ENCODE measurements around the gene DSG2. TPM values are rescaled to one million over a fixed set of nuclear protein-coding genes. Genes with fewer than 3 reads are reported as not detected.

Gene DSG2
- total RNA-seq, 1 experiment from 2014 or later, result 123 TPM

GRCh38 chr18:31595121-31595771 lies 97.3 kb downstream of the DSG2 start:
- DNase-seq (ENCODE audit: low read depth, low spot score) (no peak), ATAC-seq (no peak)
- Histone ChIP-seq H3K27me3 (ENCODE audit: insufficient read depth, low read length) (no peaks in the 10 kb centered on the region), H3K9me3 (ENCODE audit: control insufficient read depth in 1 of 2, insufficient read depth in 1 of 2, low read depth in 1 of 2, low read length in 2 of 2) (no peaks in the 10 kb centered on the region), H3K79me2 (ENCODE audit: insufficient read depth, low read length) (no peaks in the 10 kb centered on the region), H3K4me2 (ENCODE audit: low read length) (no peak overlapping the region), H3K27ac (ENCODE audit: low read depth, low read length) (no peak overlapping the region), H4K20me1 (ENCODE audit: insufficient read depth) (no peaks in the 10 kb centered on the region), H3K4me3 (replicated peaks in 1 of 2; ENCODE audit: low read depth in 1 of 2, low read length in 2 of 2) (no peak overlapping the region), H3K36me3 (ENCODE audit: control insufficient read depth in 1 of 2, insufficient read depth in 2 of 2, low read length in 2 of 2) (no peaks in the 10 kb centered on the region), H2AFZ (ENCODE audit: low read depth, low read length, poor library complexity, severe bottlenecking) (no peak overlapping the region), H3K9me2 (ENCODE audit: insufficient read depth) (no peaks in the 10 kb centered on the region), H3K9ac (ENCODE audit: low read length) (no peak overlapping the region), H3K4me1 (ENCODE audit: control insufficient read depth in 1 of 2, insufficient read depth in 2 of 2, low read length in 2 of 2) (no peaks in the 10 kb centered on the region)
- intact Hi-C loops (cut with micrococcal nuclease), result no loop called here
- ChIA-PET CTCF (no interaction called here), RAD21 (ENCODE audit: low non-redundant PET in 1 of 2, low total read pairs in 2 of 2, uncharacterized antibody in 2 of 2, unreplicated experiment in 2 of 2) (no interaction called here), POLR2A (no interaction called here)
- TF ChIP-seq RAD21 (IDR thresholded peaks at IDR 0.05; ENCODE audit: low read depth), result no peak
- TF ChIP-seq JUND (IDR thresholded peaks at IDR 0.05), result no peak
- no TSS peak for BruUV-seq (replicated peaks)

GRCh38 chr18:31596081-31596872 lies 98.3 kb downstream of the DSG2 start:
- Histone ChIP-seq H2AFZ (ENCODE audit: low read depth, low read length, poor library complexity, severe bottlenecking) (no peak overlapping the region), H3K4me2 (ENCODE audit: low read length) (no peak overlapping the region), H3K9me3 (ENCODE audit: control insufficient read depth in 1 of 2, insufficient read depth in 1 of 2, low read depth in 1 of 2, low read length in 2 of 2) (no peaks in the 10 kb centered on the region), H3K9me2 (ENCODE audit: insufficient read depth) (no peaks in the 10 kb centered on the region), H3K79me2 (ENCODE audit: insufficient read depth, low read length) (no peaks in the 10 kb centered on the region), H3K27ac (ENCODE audit: low read depth, low read length) (no peak overlapping the region), H4K20me1 (ENCODE audit: insufficient read depth) (no peaks in the 10 kb centered on the region), H3K36me3 (ENCODE audit: control insufficient read depth in 1 of 2, insufficient read depth in 2 of 2, low read length in 2 of 2) (no peaks in the 10 kb centered on the region), H3K4me3 (replicated peaks in 1 of 2; ENCODE audit: low read depth in 1 of 2, low read length in 2 of 2) (no peak overlapping the region), H3K9ac (ENCODE audit: low read length) (no peak overlapping the region), H3K27me3 (ENCODE audit: insufficient read depth, low read length) (no peaks in the 10 kb centered on the region), H3K4me1 (ENCODE audit: control insufficient read depth in 1 of 2, insufficient read depth in 2 of 2, low read length in 2 of 2) (no peaks in the 10 kb centered on the region)
- intact Hi-C loops (cut with micrococcal nuclease), result no loop called here
- CTCF ChIA-PET, result no interaction called here
- POLR2A ChIA-PET, result no interaction called here
- no peak for ATAC-seq
- BruUV-seq (replicated peaks), result no TSS peak
- TF ChIP-seq ZBTB33 (IDR thresholded peaks at IDR 0.05; ENCODE audit: extremely low read depth, insufficient replicate concordance, low read length), result no peak
- no peak for TF ChIP-seq RAD21 (IDR thresholded peaks at IDR 0.05; ENCODE audit: low read depth)
- no peak for TF ChIP-seq ZNF274 (IDR thresholded peaks at IDR 0.05; ENCODE audit: low read depth, low read length)
- no peak for TF ChIP-seq ZFX (IDR thresholded peaks at IDR 0.05)
- no peak for TF ChIP-seq CEBPB (IDR thresholded peaks at IDR 0.05; ENCODE audit: low read depth)
- no peak for TF ChIP-seq EGR1 (IDR thresholded peaks at IDR 0.05; ENCODE audit: low read depth)
- TF ChIP-seq POLR2AphosphoS5 (IDR thresholded peaks at IDR 0.05; ENCODE audit: low read depth, low read length), result no peak
- no peak for DNase-seq (ENCODE audit: low read depth, low spot score)
- RAD21 ChIA-PET (ENCODE audit: low non-redundant PET in 1 of 2, low total read pairs in 2 of 2, uncharacterized antibody in 2 of 2, unreplicated experiment in 2 of 2), result no interaction called here

Data from HCT116 (cell line).